Neural progenitor cell (in vitro differentiated cells): ENCODE data around the gene KRT82. TPM values are rescaled to one million over a fixed set of nuclear protein-coding genes. Genes with fewer than 3 reads are reported as not detected.
A peak's percentile ranks its signal among the peaks of the same experiment; 100 is the strongest.

Experiments used
- DNase-seq: peaks from one replicate; pipeline ENCODE4 v3.0.0-alpha.2; 2016; ENCODE audit warnings: low spot score
- H2AFZ ChIP-seq: fragments of 200-600 bp; sonication (generic); replicated peaks from 2 replicates; pipeline ENCODE4 v1.6.1; 2016; ENCODE audit warnings: antibody characterized with exemption
- H3F3A ChIP-seq: fragments of 200-600 bp; sonication (generic); 2 replicates; pipeline ENCODE4 v1.6.1; 2016; ENCODE audit warnings: antibody characterized with exemption, low read depth
- H3K27ac ChIP-seq: fragments of 200-600 bp; sonication (generic); 2 replicates; pipeline ENCODE4 v1.5.1; 2016; ENCODE audit warnings: mild to moderate bottlenecking
- H3K27me3 ChIP-seq: fragments of 200-600 bp; sonication (generic); 2 replicates; pipeline ENCODE4 v1.6.1; 2016; ENCODE audit warnings: mild to moderate bottlenecking, moderate library complexity
- H3K36me3 ChIP-seq: fragments of 200-600 bp; sonication (generic); 2 replicates; pipeline ENCODE4 v1.5.1; 2016
- H3K4me1 ChIP-seq: fragments of 200-600 bp; sonication (generic); 2 replicates; pipeline ENCODE4 v1.6.1; 2016; ENCODE audit warnings: mixed run types
- H3K4me2 ChIP-seq: fragments of 200-600 bp; sonication (generic); 2 replicates; pipeline ENCODE4 v1.6.1; 2016
- H3K4me3 ChIP-seq: fragments of 200-600 bp; sonication (generic); 2 replicates; pipeline ENCODE4 v1.5.1; 2016
- H3K79me2 ChIP-seq: fragments of 200-600 bp; sonication (generic); 2 replicates; pipeline ENCODE4 v1.6.1; 2016; ENCODE audit warnings: low read depth
- H3K9ac ChIP-seq: fragments of 200-600 bp; sonication (generic); 2 replicates; pipeline ENCODE4 v1.6.1; 2016
- H3K9me3 ChIP-seq: fragments of 200-600 bp; sonication (generic); 2 replicates; pipeline ENCODE4 v1.5.1; 2016; ENCODE audit warnings: low read depth
- H4K20me1 ChIP-seq: fragments of 200-600 bp; sonication (generic); 2 replicates; pipeline ENCODE4 v1.6.1; 2016; ENCODE audit warnings: low read depth
- H3K27ac Mint-ChIP-seq: 3 replicates; pipeline ENCODE4 v1.8.0; 2021; ENCODE audit warnings: mixed read lengths
- H3K27me3 Mint-ChIP-seq: 2 replicates; pipeline ENCODE4 v1.8.0; 2022; ENCODE audit warnings: low read depth, mild to moderate bottlenecking, inconsistent platforms, moderate library complexity, mixed read lengths; ENCODE audit not compliant: insufficient read depth
- H3K36me3 Mint-ChIP-seq: 3 replicates; pipeline ENCODE4 v1.8.0; 2021; ENCODE audit warnings: mixed read lengths
- H3K4me1 Mint-ChIP-seq: 3 replicates; pipeline ENCODE4 v1.8.0; 2021; ENCODE audit warnings: mixed read lengths
- H3K4me3 Mint-ChIP-seq: 3 replicates; pipeline ENCODE4 v1.8.0; 2021; ENCODE audit warnings: mild to moderate bottlenecking, moderate library complexity, mixed read lengths
- H3K9me3 Mint-ChIP-seq: 3 replicates; pipeline ENCODE4 v1.8.0; 2020; ENCODE audit warnings: mixed read lengths
- CTCF ChIP-seq: fragments of 200-600 bp; sonication (generic); IDR thresholded peaks from 2 replicates; pipeline ENCODE4 v1.5.1; 2017; ENCODE audit warnings: antibody characterized with exemption, mild to moderate bottlenecking
- EZH2 ChIP-seq: fragments of 200-600 bp; sonication (generic); IDR thresholded peaks from 2 replicates; pipeline ENCODE4 v1.6.1; 2017; ENCODE audit warnings: antibody characterized with exemption, mild to moderate bottlenecking, moderate library complexity
- EZH2phosphoT487 ChIP-seq: fragments of 200-600 bp; sonication (generic); IDR thresholded peaks from 2 replicates; pipeline ENCODE4 v1.6.1; 2017; ENCODE audit warnings: antibody characterized with exemption
- total RNA-seq: library from RNA; depleted of rRNA; stranded (reverse); fragments of >200 nt; gene quantifications from 2 replicates; pipeline ENCODE4 v1.2.3, GENCODE V29; 2015; ENCODE audit warnings: low replicate concordance

The KRT82 gene
- total RNA-seq, 1 donor from 2014 or later: not detected

- TF ChIP-seq CTCF (no peak), EZH2phosphoT487 (no peak), EZH2 (no peak)
- DNase-seq: no peak
- no peaks in the 10 kb centered on the region for H3K79me2 ChIP-seq
- Mint-ChIP-seq H3K36me3 (no peaks in the 10 kb centered on the region), H3K4me1 (no peaks in the 10 kb centered on the region), H3K27me3 (peaks cover 8% of the 10 kb centered on the region), H3K27ac (peak overlapping the region; percentile 74), H3K4me3 (no peak overlapping the region), H3K9me3 (no peaks in the 10 kb centered on the region)
- H3K36me3 ChIP-seq: no peaks in the 10 kb centered on the region
- H3K9ac ChIP-seq: no peak overlapping the region
- no peaks in the 10 kb centered on the region for H3K27me3 ChIP-seq
- H3K4me1 ChIP-seq: peaks cover 9% of the 10 kb centered on the region
- H3K4me3 ChIP-seq: no peak overlapping the region
- no peak overlapping the region for H3K4me2 ChIP-seq
- no peaks in the 10 kb centered on the region for H3F3A ChIP-seq
- no peaks in the 10 kb centered on the region for H4K20me1 ChIP-seq
- H3K9me3 ChIP-seq: no peaks in the 10 kb centered on the region
- H2AFZ ChIP-seq: no peak overlapping the region
- H3K27ac ChIP-seq: no peak overlapping the region
Measured at GRCh38 chr12:52425466-52425865, 19.3 kb upstream of the KRT82 start.

GRCh38 chr12:52423661-52424500, 17.7 kb upstream of the KRT82 start:
- Histone ChIP-seq H3K4me2 (no peak overlapping the region), H3F3A (no peaks in the 10 kb centered on the region), H3K9ac (no peak overlapping the region), H3K4me3 (no peak overlapping the region), H3K4me1 (peaks cover 9% of the 10 kb centered on the region), H4K20me1 (no peaks in the 10 kb centered on the region), H3K36me3 (no peaks in the 10 kb centered on the region), H2AFZ (peak overlapping the region; percentile 90), H3K27ac (no peak overlapping the region), H3K9me3 (no peaks in the 10 kb centered on the region), H3K27me3 (no peaks in the 10 kb centered on the region), H3K79me2 (no peaks in the 10 kb centered on the region)
- Mint-ChIP-seq H3K27ac (no peak overlapping the region), H3K9me3 (no peaks in the 10 kb centered on the region), H3K4me3 (no peak overlapping the region), H3K36me3 (no peaks in the 10 kb centered on the region), H3K4me1 (no peaks in the 10 kb centered on the region), H3K27me3 (peaks cover 8% of the 10 kb centered on the region)
- TF ChIP-seq EZH2phosphoT487: no peak
- TF ChIP-seq EZH2: no peak
- DNase-seq: no peak

DNA sequence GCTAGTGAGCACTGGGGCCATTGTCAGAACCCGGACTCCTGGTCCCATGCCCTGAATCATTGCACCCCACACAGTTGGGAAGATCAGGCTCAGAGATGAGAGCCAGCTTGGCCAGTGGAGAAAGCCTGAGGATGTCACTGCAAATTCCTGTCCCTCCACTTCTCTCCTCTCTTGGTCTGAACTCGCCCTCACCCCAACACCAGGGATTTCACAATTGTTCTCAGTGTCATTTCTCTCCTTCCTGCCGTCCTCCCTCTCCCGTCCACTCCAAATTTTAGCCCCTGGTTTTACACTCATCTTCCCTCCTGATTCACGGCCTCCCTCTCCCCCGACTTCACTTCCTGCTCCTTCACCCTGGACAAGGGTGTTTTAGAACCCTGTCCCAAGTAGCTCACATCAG, 16.9 kb upstream of the KRT82 start:
- peak overlapping the region; percentile 90 for H2AFZ ChIP-seq
- Mint-ChIP-seq H3K9me3 (no peaks in the 10 kb centered on the region), H3K36me3 (no peaks in the 10 kb centered on the region), H3K27me3 (peaks cover 4% of the 10 kb centered on the region), H3K4me1 (no peaks in the 10 kb centered on the region), H3K4me3 (no peak overlapping the region), H3K27ac (no peak overlapping the region)
- no peaks in the 10 kb centered on the region for H3K79me2 ChIP-seq
- no peaks in the 10 kb centered on the region for H3F3A ChIP-seq
- H3K27ac ChIP-seq: no peak overlapping the region
- peaks cover 9% of the 10 kb centered on the region for H3K4me1 ChIP-seq
- no peak for TF ChIP-seq EZH2
- no peak for TF ChIP-seq EZH2phosphoT487
- no peak for TF ChIP-seq CTCF
- no peak overlapping the region for H3K4me3 ChIP-seq
- no peaks in the 10 kb centered on the region for H3K27me3 ChIP-seq
- H4K20me1 ChIP-seq: no peaks in the 10 kb centered on the region
- DNase-seq: no peak
- no peak overlapping the region for H3K9ac ChIP-seq
- H3K9me3 ChIP-seq: no peaks in the 10 kb centered on the region
- H3K4me2 ChIP-seq: no peak overlapping the region
- H3K36me3 ChIP-seq: no peaks in the 10 kb centered on the region

DNA sequence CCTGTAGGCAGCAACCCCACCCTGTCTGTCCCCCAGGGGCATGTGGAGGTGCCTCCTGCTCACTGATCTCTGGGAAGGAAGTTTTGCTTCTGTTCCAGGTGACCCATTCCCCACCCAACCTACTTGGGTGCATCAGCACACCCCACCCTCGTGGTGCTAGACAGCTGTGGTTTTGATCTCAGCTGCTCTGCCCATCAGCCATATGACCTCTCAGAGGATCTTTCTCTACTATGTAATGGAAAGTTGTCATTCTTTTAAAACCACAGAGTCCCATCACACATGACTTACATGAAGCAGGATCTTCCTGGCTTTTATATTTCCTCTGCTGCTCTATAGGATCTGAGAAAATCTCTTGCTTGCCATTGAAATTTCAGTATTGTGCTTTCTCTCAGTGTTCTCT, 13.5 kb upstream of the KRT82 start:
- Histone ChIP-seq H3K4me3 (no peak overlapping the region), H3K79me2 (no peaks in the 10 kb centered on the region), H2AFZ (no peak overlapping the region), H3F3A (no peaks in the 10 kb centered on the region), H3K27me3 (no peaks in the 10 kb centered on the region), H3K36me3 (no peaks in the 10 kb centered on the region), H3K9ac (no peak overlapping the region), H4K20me1 (no peaks in the 10 kb centered on the region), H3K27ac (no peak overlapping the region), H3K4me2 (no peak overlapping the region), H3K9me3 (no peaks in the 10 kb centered on the region), H3K4me1 (peaks cover 9% of the 10 kb centered on the region)
- no peak overlapping the region for H3K4me3 Mint-ChIP-seq
- peaks cover 6% of the 10 kb centered on the region for H3K27me3 Mint-ChIP-seq
- TF ChIP-seq EZH2 (no peak), CTCF (no peak), EZH2phosphoT487 (no peak)
- H3K4me1 Mint-ChIP-seq: peaks cover 6% of the 10 kb centered on the region
- H3K9me3 Mint-ChIP-seq: no peaks in the 10 kb centered on the region
- DNase-seq: no peak
- H3K36me3 Mint-ChIP-seq: no peaks in the 10 kb centered on the region
- H3K27ac Mint-ChIP-seq: no peak overlapping the region
